Fibroblast of the conjunctiva (primary cell): Measurements from ENCODE around the gene RANBP17.

Source experiments
- DNase-seq: peaks from one replicate; pipeline ENCODE4 v3.0.0-alpha.2; 2010; ENCODE audit warnings: low read depth

Gene RANBP17

DNA sequence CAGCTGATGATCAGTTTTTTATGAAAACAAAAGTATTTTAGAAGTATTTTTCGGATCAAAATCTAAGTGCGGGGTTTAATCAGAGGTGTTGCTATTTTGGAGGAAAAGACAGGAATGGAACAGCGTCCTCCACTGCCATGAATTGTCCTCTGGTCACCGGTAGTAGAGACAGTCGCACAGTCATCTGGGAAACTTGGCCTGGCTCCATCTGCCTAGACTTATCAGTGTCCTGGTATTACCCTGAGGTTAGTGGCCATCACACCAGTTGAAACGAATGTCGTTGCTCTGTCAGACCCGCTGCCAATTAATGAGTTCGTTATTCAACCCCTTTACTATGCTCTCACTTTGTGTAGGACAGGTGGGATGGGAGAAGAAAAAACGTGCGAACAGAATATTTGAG, 455.4 kb downstream of the RANBP17 start:
- no peak for DNase-seq

DNA sequence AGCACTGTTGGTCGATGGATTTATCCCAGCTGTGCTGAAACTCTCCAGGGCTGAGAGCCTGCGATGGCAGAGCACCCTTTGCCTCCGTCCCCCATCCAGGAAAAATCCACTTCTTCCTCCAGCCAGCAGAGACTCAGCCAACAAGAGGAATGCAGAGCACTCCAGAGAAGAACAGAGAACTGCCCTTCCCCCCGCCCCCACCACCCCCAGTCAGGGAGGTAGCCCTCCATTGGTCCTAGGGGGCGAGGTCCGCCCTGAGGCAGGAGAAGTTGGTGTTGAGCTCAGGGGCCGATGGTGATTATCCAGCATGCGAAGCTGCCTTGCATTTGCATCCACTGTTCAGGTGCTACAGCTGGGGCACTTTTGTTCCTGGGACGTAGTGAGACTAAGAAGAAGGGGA, 456.2 kb downstream of the RANBP17 start:
- DNase-seq, result no peak

DNA sequence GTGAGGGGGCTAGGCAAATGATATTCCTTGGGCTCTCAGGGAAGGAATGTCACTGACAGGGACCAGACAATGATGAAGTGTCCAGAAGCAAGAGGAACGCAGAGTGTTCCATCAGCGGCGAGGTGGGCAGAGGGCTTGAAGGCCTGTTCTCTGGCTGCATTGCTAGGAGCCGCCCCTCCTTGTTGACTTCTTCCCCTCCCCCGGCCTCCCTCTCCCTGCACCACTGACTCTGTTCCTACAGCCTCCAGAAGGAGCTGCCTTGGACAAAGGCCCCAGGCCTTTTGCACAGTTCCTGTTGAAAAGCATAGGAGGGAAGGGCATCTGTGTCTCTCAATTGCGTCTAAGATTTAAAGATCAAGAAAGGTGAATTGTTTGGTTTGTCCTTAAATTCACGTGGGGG, 459.6 kb downstream of the RANBP17 start:
- no peak for DNase-seq

DNA sequence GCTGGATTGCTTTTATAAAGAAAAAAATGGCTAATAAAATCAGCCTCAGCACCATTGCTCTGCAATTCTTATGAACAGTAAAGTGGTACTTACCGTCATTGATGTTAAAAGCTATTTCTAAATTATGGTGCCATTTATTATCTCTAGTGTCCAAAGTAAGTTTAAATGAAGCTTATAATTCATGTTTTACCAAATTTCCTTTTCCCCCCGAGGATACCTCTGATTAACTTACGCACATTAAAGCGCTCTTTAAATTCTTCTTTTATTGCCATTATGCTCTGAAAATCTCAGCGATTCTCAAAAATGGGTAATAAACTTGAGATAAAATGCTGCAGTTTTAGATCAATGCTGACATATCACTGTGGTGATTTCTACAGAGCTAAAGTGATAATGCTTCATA, 460.7 kb downstream of the RANBP17 start:
- no peak for DNase-seq

DNA sequence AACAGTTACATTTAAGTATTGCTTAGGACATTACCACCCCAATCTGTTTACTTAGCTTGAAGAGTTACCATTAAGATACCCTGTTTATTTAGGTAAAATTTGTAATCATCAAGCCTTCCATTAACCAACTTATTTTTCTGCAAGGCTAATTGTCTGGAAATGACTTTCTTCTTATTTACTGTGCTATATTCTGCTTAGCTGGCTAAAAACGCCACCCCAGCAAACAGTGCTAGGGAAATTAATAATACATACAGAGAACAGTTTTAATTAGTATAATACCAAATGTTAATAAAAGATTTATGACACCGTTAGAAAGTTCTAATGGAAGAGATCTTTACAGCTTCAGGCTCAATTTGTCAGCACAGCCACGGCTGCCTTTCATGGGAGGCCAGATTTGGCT, 461.2 kb downstream of the RANBP17 start:
- DNase-seq, result no peak

DNA sequence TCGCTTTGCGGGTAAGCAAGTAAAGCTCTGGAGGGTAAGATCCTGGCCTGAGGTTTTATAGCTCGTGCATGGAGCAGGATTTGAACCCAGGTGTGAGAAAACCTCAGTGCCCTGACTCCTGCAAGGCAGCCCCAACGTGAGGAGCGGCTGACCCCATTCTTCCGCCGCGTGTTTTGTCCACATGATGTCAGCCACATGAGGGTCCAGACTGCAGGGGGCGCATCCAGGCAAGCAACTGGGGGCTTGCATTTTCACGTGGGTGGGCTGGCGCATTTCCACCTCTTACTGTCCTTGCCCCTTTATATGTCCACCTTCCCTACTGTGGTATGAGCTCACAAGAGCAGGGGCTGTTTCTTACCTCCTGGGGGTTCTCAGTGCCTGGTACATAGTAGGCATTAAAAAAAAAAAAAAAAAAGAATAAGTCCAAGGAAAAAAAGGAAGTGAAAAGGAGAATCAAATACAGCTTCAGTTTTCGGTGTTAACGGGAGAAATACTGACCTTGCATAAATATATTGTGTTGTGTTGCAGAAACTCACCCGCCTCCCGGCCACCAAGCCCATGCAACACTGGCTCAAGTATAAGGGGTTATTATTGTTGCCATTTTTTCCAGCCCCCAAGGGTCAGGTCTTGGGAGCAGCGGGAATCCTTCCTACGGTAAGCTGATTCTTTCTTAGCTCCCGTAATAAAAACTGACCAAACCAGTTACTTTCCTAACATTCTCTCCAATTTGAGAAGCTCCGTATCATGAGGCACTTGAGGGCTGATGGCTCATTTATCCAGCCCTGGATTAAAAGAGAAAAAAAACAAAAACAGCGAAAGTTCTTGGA, 462.2 kb downstream of the RANBP17 start:
- no peak for DNase-seq

DNA sequence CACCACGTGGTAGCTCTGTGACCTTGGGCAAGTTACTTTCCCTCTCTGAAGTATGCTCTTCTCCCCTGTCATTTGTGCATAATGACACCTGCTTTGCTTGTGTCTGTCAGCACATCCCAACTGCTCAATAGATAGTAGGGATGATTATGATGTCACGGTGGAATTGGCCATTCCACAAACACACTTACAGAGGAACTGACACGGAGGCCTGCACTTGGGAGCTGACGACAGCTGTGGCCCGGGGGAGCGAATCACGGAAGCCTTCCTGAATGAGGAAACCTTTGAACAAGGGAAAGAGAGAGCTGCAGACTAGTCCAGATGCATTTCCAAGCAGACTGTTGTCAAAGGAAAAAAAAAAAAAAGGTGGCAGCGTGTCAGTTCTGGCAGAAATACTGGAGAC, 468.2 kb downstream of the RANBP17 start:
- DNase-seq, result no peak

- no peak for DNase-seq
These were observed 473.8 kb downstream of the RANBP17 start for GRCh38 chr5:171335616-171336015.

DNA sequence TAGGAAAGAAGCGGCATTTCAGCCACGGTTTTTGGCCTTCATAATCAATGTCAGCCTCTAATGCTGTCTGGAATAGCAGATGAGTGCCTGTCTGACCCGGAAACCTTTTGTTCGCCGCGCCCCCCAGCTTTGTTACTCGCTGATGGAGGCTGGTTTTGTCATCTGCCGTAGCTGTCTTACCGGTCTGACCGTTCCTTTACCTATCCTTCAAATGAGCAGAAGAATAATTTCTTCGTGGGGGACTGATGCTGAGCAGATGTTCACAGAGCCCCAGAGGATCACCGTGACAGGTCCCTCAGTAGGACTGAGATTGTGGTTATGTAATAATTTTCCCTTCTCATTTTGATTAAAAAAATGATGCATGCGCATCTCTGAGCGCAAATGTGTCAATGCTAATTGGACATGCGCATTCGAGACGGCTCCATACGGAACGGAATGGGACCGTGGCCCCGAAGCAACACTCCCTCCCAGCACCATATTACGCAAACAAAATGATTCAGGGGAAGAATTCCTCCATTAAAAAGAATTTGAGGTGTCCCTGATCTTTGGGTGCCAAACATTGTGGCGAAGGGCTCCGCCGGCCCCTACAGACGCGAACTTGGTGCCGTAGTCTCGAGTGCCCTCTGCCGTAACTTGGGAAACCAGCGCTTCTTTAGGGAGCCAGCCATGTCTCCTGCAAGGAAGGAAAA, 474.8 kb downstream of the RANBP17 start:
- peak; percentile 53 for DNase-seq

DNA sequence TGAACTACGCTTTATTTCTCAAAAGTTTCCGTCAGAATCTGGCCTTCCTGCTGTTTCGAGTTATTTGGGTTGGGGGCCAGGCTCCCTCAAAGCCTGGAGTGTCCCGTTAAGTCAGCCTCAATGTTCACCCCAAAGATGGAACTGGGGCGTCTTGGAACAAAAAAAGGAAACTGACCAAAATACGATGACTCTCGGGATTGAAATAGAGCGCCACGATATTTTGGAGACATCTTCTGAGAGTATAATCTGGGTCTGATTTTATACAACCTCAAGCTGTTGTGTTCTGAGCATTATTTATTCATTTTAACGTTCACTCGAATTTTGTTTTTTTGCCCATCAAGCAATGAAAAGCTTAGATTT, 475.4 kb downstream of the RANBP17 start:
- no peak for DNase-seq

- no peak for DNase-seq
These were observed 478.2 kb downstream of the RANBP17 start for GRCh38 chr5:171340042-171340441.

DNA sequence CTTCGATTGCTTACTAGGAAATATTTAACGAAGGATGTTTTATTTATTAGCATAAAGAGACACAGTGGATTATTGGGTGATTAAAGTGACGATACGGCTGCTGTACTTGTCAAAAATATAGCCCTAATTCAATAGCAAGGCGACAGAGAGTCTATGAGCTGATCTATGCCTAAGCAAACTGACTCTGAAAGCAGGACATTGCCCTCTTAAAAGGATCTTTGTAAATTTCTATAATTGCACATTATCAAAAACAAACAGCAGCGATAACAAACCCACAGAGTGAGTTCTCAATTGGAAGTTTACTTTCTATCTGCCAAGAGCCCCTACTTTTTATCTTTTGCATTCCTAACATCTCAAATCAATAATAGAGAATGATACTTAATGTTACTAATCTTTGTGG, 478.7 kb downstream of the RANBP17 start:
- no peak for DNase-seq

- DNase-seq, result peak; percentile 49
These were observed 480.7 kb downstream of the RANBP17 start for GRCh38 chr5:171342362-171343111.

DNA sequence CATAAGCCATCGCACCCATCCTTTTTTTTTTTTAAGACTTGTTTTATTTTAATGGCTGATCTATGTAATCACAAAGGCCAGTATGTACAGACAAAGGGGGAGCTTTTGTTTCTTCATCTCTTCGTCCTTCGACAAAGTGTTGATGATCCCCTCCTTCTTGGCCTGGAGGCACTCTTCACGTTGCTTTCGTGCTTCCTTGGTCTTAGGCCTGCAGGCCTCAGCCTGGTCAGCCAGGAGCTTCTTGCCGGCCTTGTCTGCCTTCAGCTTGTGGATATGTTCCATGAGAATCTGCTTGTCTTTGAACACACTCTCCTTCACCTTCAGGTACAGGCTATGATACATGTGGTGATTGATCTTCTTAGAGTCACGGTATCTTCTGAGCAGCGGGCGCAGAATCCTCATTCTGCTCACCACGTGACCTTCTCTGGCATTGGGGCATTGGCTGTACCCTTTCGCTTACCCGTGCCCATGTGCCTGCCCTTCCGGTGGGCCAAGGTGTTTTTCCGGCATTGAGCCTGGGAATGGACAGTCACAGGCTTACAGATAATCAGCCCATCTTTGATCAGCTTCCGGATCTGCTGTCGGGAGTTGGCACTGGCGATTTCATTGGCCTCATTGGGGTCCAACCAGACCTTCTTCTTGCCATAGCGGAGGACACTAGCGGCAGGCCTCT, 483.3 kb downstream of the RANBP17 start:
- no peak for DNase-seq
